CD4-positive, alpha-beta T cell (primary cell): ENCODE measurements around the gene CNR2. TPM values are rescaled to one million over a fixed set of nuclear protein-coding genes. Genes with fewer than 3 reads are reported as not detected.

Source experiments
- ATAC-seq: fragments of 200-7000 bp; cut with Tn5 transposase; one replicate; pipeline ENCODE4 v1.10.0; 2022; ENCODE audit warnings: mild to moderate bottlenecking; ENCODE audit not compliant: poor library complexity
- CTCF ChIA-PET: fragments of 350-600 bp; sonication (Branson Sonifier 250); formaldehyde crosslinking; loops from one replicate; lab custom pipeline; 2021; ENCODE audit warnings: antibody characterized with exemption, inconsistent platforms; lab: Charles Lee
- POLR2A ChIA-PET: fragments of 350-600 bp; sonication (Branson Sonifier 250); formaldehyde crosslinking; loops from one replicate; lab custom pipeline; 2021; ENCODE audit warnings: antibody characterized with exemption, inconsistent platforms; lab: Charles Lee
- DNase-seq, 14 experiments: peaks; one replicate each; pipeline ENCODE4 v3.0.0-alpha.2; 2013 to 2020; ENCODE audit warnings: mixed read lengths in 2 of 14
- H3K27ac ChIP-seq, 2 donors: one replicate each; pipeline versions ENCODE4 v1.5.1 to v1.7.0; 2013; ENCODE audit warnings: low read length in 2 of 2, low read depth in 1 of 2, mild to moderate bottlenecking in 1 of 2
- H3K27me3 ChIP-seq, 2 experiments: 1 replicate in 1 of 2; 2 replicates in 1 of 2; pipeline versions ENCODE4 v1.6.1 to v1.7.0; 2013; ENCODE audit warnings: low read length in 2 of 2, control low read depth in 1 of 2, mild to moderate bottlenecking in 1 of 2, moderate library complexity in 1 of 2; ENCODE audit not compliant: insufficient read depth in 2 of 2, control insufficient read depth in 1 of 2
- H3K36me3 ChIP-seq: one replicate; pipeline ENCODE4 v1.6.1; 2013; ENCODE audit warnings: low read length, control low read depth; ENCODE audit not compliant: insufficient read depth
- H3K4me1 ChIP-seq: one replicate; pipeline ENCODE4 v1.6.1; 2013; ENCODE audit warnings: low read length, control low read depth; ENCODE audit not compliant: insufficient read depth
- H3K4me3 ChIP-seq: one replicate; pipeline ENCODE4 v1.5.1; 2013; ENCODE audit warnings: mild to moderate bottlenecking, low read length, moderate library complexity
- H3K9me3 ChIP-seq, 2 experiments: 1 replicate in 1 of 2; 2 replicates in 1 of 2; pipeline versions ENCODE4 v1.6.1 to v1.7.0; 2013; ENCODE audit warnings: low read length in 2 of 2, mild to moderate bottlenecking in 2 of 2, control low read depth in 1 of 2, moderate library complexity in 1 of 2; ENCODE audit not compliant: control insufficient read depth in 1 of 2, insufficient read depth in 1 of 2
- H3K27ac Mint-ChIP-seq: one replicate; pipeline ENCODE4 v1.8.0; 2020; ENCODE audit warnings: mixed read lengths
- H3K27me3 Mint-ChIP-seq: one replicate; pipeline ENCODE4 v1.8.0; 2021; ENCODE audit warnings: mixed read lengths
- H3K36me3 Mint-ChIP-seq: one replicate; pipeline ENCODE4 v1.8.0; 2021; ENCODE audit warnings: low read depth, mixed read lengths
- H3K4me1 Mint-ChIP-seq: one replicate; pipeline ENCODE4 v1.8.0; 2021; ENCODE audit warnings: low read depth, mixed read lengths
- H3K4me3 Mint-ChIP-seq: one replicate; pipeline ENCODE4 v1.8.0; 2020; ENCODE audit warnings: mild to moderate bottlenecking, mixed read lengths
- H3K9me3 Mint-ChIP-seq: one replicate; pipeline ENCODE4 v1.8.0; 2020; ENCODE audit warnings: mixed read lengths
- CTCF ChIP-seq: fragments of 200-600 bp; IDR thresholded peaks from one replicate; pipeline ENCODE4 v1.8.0; 2022; ENCODE audit warnings: antibody characterized with exemption, mild to moderate bottlenecking
- intact Hi-C, 2 experiments: fragments of 100-400 bp; cut with DNase I in 1 of 2; cut with micrococcal nuclease in 1 of 2; formaldehyde crosslinking; loops; one replicate each; pipeline versions ENCODE4 v1.15.1 to v1.9.0; 2023 to 2025; cut with DNase I, micrococcal nuclease
- total RNA-seq, 174 experiments: library from RNA in 2 of 174; stranded (reverse) in 2 of 174; gene quantifications; one replicate each; pipeline ENCODE4 v1.2.3 and lab custom pipeline; 2021 to 2026

CNR2 gene
- total RNA-seq, 2 experiments from 2014 or later, result 0.05 TPM; not detected in 1

- no peaks in the 10 kb centered on the region for H3K27me3 ChIP-seq
- no peak overlapping the region for H3K27ac ChIP-seq
- no peaks in the 10 kb centered on the region for H3K9me3 ChIP-seq
- intact Hi-C loops, result no loop called here
- no peaks in the 10 kb centered on the region for H3K36me3 Mint-ChIP-seq
- ChIA-PET POLR2A (no interaction called here), CTCF (no interaction called here)
- peaks cover 4% of the 10 kb centered on the region for H3K27me3 Mint-ChIP-seq
- H3K36me3 ChIP-seq, result no peaks in the 10 kb centered on the region
- DNase-seq (no peak), ATAC-seq (no peak)
- H3K4me1 Mint-ChIP-seq, result no peaks in the 10 kb centered on the region
- no peaks in the 10 kb centered on the region for H3K4me1 ChIP-seq
- H3K27ac Mint-ChIP-seq, result no peak overlapping the region
- H3K4me3 Mint-ChIP-seq, result no peak overlapping the region
- TF ChIP-seq CTCF, result no peak
- no peak overlapping the region for H3K4me3 ChIP-seq
- H3K9me3 Mint-ChIP-seq, result no peaks in the 10 kb centered on the region
Measured at GRCh38 chr1:23930270-23930669, 17.1 kb upstream of the CNR2 start.

DNA sequence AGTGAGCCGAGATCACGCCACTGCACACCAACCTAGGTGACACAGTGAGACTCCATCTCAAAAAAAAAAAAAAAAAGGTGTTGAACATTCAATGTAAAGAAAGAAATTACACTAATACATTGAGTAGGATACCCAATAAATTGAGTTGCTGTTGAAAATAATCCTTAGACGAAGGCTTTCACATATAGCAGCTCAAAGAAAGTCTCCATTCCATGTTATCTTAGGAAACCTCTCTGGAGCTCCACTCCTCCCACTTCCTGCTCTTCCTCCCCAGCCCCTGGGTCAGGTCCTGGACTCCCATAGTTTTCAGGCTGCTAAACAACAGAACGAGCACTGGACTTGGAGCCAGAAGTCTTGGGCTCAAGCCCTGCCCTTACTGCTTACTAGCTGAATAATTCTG is 15.6 kb upstream of the CNR2 start:
- ATAC-seq (no peak), DNase-seq (no peak)
- no peaks in the 10 kb centered on the region for H3K36me3 ChIP-seq
- Mint-ChIP-seq H3K36me3 (no peaks in the 10 kb centered on the region), H3K27ac (no peak overlapping the region), H3K27me3 (peaks cover 4% of the 10 kb centered on the region), H3K9me3 (no peaks in the 10 kb centered on the region), H3K4me1 (no peaks in the 10 kb centered on the region), H3K4me3 (no peak overlapping the region)
- CTCF ChIA-PET, result no interaction called here
- intact Hi-C loops, result no loop called here
- H3K4me1 ChIP-seq, result no peaks in the 10 kb centered on the region
- H3K9me3 ChIP-seq, result no peaks in the 10 kb centered on the region
- no peak overlapping the region for H3K4me3 ChIP-seq
- no peak for TF ChIP-seq CTCF
- POLR2A ChIA-PET, result no interaction called here
- H3K27ac ChIP-seq, result no peak overlapping the region
- no peaks in the 10 kb centered on the region for H3K27me3 ChIP-seq

DNA sequence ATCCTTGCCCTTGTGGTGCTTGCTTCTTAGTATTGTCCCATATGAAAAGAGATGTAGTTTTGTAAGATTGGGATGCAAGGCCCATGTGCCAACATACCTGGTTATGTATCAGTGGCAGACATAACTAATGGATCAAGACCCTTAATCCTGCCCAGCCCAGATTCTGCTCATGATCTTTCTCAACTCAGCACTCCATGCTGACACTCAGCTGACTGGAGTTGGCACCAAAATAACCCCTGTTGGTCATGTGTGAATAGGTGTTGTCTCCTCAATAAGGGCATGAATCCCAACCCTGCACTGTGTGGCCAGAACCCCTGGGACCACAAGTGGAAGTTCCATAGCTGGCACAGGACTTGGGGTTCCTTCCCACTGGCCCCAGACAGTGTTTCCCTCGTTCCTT is 13.9 kb upstream of the CNR2 start:
- no peak for TF ChIP-seq CTCF
- Mint-ChIP-seq H3K36me3 (no peaks in the 10 kb centered on the region), H3K9me3 (no peaks in the 10 kb centered on the region), H3K4me3 (no peak overlapping the region), H3K4me1 (no peaks in the 10 kb centered on the region), H3K27me3 (peaks cover 4% of the 10 kb centered on the region), H3K27ac (no peak overlapping the region)
- H3K27ac ChIP-seq, result no peak overlapping the region
- DNase-seq (no peak), ATAC-seq (no peak)
- intact Hi-C loops, result no loop called here
- H3K36me3 ChIP-seq, result no peaks in the 10 kb centered on the region
- ChIA-PET POLR2A (no interaction called here), CTCF (no interaction called here)
- no peaks in the 10 kb centered on the region for H3K27me3 ChIP-seq
- H3K9me3 ChIP-seq, result no peaks in the 10 kb centered on the region
- no peaks in the 10 kb centered on the region for H3K4me1 ChIP-seq
- H3K4me3 ChIP-seq, result no peak overlapping the region
